Measurements from ENCODE around the gene TNFRSF19.

TNFRSF19 gene

GRCh38 chr13:23628765-23629565 lies 58.8 kb downstream of the TNFRSF19 start:
- no peak for DNase-seq (ENCODE audit: low spot score)

DNA sequence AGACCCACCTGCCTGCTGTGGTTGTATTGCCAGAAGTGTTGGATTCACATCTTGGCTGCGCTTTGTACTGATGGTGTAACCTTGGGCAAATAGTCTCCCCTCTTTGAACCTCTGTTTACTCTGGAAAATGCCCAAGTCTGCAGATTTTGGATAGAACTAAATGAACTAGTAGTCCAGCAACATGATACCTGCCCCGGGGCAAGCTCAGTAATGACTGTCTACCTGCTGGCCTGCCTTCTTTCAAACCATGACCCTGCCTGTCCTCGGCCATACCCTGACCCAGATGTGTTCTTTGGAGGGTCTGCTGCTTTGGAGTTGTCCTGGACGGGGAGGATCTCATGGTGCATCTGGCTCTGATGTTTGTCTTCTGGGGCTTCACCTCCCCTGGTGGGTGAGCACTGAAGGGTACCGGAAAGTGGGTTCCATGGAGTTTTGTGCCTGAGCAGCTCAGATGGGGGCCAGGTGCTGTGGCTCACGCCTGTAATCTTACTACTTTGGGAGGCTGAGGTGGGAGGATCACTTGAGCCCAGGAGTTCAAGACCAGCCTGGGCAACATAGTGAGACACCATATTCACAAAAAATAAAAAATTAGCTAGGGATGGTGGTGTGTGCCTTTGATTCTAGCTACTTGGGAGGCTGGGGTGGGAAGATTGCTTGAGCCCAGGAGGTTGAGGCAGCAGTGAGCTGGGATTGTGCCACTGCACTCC lies 59.5 kb downstream of the TNFRSF19 start:
- no peak for DNase-seq (ENCODE audit: low spot score)

- no peak for DNase-seq (ENCODE audit: low spot score)
Measured at GRCh38 chr13:23630349-23631093, 60.3 kb downstream of the TNFRSF19 start.

- no peak for DNase-seq (ENCODE audit: low spot score)
Measured at GRCh38 chr13:23631311-23632047, 61.3 kb downstream of the TNFRSF19 start.

DNA sequence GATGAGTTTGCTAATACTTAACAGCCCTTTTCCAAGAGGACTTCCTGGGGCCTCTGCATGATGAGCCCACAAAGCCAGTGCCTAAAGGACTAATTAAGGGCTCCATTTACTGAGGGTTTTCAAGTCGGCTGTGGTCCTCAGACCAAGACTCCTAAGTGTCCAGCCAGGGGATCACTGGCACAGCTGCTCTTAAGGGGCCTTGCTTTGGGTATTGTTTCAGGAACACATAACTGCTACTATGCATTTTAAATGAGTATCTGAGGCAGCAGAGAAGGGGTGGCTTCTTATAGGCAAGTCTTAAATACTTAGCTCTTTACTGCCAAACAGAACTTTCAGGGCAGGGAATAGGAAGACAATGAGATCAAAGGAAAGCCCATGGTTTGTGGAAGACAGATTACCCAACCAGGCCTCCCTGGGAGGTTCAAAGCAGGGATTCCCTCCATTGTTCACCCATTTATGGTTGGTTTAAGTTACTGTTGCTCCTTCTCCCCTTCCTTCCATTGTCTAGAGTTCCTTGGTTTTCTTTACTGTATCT lies 61.9 kb downstream of the TNFRSF19 start:
- no peak for DNase-seq (ENCODE audit: low spot score)

GRCh38 chr13:23632741-23633140 lies 62.5 kb downstream of the TNFRSF19 start:
- DNase-seq (ENCODE audit: low spot score), result no peak

- no peak for DNase-seq (ENCODE audit: low spot score)
Measured at GRCh38 chr13:23634897-23635296, 64.7 kb downstream of the TNFRSF19 start.

DNA sequence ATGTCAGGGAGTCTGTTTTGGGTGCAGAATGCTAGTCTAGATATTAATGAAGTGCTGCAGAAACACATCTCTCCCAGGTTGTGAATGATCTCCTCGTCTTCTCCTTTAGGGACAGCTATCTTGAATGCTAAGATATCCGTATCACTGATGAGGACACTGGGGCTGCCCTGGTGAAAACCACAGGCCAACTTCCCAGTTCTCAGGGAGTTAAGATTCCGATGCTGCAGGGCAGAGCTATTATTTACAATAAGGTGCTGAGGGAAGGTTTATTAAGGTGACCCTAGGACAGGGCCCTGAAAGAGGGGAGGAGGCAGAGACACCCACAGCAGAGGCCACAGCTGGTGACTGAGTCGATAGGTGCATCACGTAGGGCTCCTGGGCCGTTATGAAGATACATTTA lies 66.1 kb downstream of the TNFRSF19 start:
- DNase-seq (ENCODE audit: low spot score), result no peak

- no peak for DNase-seq (ENCODE audit: low spot score)
Measured at GRCh38 chr13:23637829-23638228, 67.6 kb downstream of the TNFRSF19 start.

DNA sequence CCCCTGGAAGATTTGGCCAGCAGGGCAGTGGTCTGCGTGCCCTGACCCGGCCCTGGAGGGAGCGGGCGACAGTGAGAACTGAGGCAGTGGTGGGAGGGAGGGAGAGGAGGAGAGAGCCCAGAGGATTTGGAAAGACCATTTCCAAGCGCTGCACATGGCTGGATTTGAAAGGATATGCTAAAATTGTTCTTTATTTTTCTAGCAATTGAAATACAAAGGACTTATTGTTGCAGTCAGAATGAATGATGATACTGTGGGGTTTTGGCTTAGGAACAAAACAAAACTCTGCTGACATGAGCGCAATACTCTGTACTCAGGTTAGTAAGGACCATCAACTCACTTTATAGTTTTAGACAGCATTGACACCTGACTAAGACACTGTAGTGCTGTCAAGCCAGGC lies 69.5 kb downstream of the TNFRSF19 start:
- DNase-seq (ENCODE audit: low spot score), result no peak

DNA sequence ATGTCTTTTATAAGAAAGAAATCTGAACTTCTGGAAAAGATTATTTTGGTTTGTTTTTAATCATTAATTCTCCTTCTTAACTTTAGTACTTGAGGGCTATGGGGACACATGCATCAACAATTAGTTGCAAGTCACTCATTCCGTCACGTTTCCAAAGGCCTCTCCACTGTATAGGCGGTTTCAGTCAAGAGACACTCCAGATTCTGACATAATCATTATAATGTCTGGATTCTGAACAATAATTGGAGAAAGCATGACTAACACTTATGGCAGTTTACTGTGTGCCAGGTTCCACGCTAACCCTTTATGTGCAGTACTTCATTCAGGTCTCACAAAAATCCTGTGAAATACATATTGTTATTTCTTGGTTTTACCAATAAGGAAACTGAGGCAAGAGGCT lies 71.9 kb downstream of the TNFRSF19 start:
- no peak for DNase-seq (ENCODE audit: low spot score)

DNA sequence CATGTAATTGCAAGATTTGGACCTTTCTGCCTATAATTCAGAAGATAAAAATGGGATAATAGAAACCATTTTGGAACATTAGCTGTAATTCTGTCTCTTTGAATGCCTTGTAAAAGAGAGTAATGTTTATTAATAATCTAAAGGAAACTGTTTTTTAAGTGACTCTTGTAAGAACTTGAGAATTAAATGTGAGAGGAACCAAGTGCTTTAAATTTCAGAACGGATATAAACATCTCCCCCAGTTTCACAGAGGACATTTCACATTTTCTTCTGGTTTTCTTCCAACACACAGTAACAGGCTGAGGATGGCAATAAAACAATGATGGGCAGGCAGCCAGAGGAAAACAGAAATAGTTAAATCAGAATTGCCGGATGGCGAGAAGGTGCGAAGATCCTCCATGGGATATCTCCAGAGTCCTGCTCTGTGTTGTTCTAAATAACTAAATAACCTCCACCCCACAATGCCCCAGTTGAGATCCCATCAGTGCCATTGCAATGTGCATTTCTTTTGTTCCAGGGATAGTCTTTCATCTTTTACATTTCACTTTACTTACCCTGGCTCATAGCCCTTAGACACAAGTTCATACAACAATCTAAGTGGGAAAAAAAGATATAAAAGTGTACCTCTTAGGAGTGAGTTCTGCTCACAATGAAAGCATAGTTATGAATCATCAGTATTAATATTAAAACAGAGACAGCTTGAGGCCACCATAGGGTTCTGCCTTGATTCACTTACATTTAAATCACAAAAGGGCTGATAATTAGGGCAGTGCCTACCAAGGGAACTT lies 73.3 kb downstream of the TNFRSF19 start:
- DNase-seq (ENCODE audit: low spot score), result no peak

- no peak for DNase-seq (ENCODE audit: low spot score)
Measured at GRCh38 chr13:23644126-23644419, 73.9 kb downstream of the TNFRSF19 start.

GRCh38 chr13:23644527-23645138 lies 74.4 kb downstream of the TNFRSF19 start:
- no peak for DNase-seq (ENCODE audit: low spot score)

DNA sequence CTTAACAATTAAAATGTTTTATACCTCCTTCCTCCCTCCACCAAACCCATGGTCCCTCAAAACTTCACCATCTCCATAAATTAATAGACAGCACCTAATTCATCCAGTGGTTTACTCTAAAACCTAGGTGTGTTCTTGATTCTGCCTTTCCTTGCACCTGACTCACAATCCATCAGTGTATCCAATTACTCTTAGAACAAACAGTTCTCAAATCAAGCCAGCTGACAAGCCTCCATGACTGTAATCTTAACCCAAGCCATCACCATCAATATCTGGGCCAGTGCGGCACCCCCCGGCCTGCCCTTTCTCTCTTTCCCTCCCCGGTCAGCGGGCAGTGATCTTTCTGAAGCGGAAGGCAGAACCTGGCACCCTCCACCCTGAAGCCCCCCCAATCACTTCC lies 75.6 kb downstream of the TNFRSF19 start:
- DNase-seq (ENCODE audit: low spot score), result no peak

DNA sequence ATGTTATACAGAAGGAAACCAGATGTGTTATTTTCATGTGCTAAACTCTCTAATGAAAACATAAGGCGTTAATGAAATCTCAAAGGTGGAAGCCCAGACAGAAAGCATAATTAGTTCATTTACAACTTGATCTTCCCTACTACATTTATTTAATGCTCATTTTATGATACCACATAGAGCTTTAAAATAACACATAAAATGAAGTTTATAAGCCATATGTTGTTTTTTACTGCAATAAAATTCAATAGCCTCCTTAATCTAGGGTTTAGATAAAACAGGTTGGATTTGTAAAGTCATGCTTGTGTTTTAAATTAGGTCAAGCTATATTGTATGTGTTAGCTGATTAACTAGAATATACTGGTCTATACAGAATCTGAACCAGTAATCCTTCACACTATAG lies 81.2 kb downstream of the TNFRSF19 start:
- DNase-seq (ENCODE audit: low spot score), result no peak

DNA sequence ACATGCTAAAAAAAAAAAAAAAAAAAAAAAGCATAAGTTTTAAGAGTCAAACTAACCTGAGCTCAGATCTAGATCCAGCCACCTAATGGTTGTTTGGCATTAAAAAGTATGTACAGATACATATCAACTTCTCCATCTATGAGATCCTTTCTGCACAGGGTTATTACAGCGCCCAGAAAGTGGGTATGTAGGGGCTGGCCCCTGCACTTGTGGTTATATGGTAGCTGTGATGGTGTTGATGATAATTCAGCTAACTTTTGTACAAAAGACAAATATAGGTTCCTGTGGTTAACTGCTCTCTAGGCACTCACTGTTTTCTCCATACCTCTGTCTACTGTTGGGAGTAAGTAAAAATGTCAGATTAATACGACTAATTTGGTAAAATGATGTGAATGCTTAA lies 81.7 kb downstream of the TNFRSF19 start:
- no peak for DNase-seq (ENCODE audit: low spot score)

DNA sequence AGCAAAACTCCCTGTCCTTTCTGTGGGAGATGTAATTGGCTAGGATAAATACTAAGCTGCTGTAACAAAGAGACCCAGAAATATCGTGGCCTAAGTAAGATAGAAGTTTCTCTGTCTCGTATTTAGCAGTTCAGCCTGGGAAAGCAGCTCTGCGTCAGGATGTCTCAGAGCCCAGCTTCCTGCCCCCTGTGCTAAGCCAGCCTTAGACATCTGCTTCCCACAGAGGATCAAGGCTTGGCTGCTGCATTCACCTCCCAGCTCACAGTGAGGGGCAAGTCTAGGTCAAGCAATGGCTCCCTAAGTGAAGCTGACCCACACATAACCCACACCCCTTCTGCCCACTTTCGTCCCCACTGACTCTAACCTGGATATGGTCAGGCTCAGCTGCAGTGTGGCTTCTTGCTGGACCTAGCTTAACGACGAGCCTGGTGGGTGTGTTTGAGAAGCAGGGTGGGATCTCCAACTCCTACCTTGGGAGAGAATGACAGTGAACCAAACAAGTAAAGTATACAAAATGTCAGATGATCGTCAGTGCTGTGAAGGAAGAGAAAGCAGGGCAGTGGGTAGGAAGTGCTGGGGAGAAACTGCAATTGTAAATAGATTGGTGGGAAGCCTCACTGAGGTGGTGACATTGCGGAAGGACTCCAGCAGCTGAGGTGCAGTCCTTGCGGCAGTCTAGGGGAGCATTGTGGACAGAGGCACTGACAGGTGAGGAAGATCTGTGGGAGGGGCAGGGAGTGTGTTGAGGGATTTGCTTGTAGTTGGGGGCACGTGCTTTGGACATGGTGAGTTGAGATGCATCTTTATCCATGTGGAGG lies 82.9 kb downstream of the TNFRSF19 start:
- DNase-seq (ENCODE audit: low spot score), result no peak

DNA sequence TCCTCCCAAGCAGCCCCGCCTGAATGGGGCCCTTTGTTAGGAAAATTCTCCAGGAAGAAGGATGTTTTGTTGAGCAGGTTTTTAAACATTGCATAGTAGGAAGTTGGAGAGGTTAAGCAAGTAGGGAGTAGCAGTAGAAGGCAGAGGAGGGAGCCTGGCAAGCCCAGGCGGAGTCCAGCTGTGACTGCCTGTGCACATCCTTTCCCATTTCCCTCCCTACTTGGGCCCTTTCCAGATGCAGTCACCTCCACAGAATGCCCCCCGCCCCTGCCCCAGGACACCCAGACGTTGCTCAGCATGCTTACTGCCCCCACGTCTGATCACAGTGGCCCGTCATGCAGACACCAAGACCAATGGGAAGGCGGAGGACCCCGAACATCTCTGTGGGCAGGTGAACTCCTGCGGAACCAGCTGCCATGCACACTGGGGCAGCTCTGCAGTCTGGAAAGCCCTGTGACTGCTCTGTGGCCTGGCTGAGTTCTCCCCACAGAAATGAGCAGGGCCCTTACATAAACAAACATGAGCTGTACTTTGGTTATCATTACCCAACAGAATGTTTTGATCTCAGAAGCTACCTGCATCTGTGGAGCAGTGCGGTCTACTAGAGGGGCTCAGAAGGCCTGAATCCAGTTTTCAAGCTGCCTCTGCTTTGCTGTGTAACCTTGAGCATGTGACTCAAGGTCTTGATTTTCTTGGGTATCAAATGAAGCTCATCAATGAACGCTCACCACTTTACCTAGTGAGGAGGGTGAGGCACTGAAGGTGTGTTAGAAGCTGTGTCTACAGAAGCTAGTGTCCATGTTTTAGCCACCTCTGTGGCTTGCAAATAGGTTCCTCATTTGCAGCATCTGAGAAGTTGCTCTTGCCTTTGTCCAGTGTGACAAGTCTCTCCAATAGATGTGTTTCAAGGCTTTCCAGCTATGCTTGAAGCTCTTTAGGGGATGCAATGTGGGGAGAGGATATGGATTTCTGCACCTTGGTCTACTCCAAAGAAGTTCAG lies 84.2 kb downstream of the TNFRSF19 start:
- DNase-seq (ENCODE audit: low spot score), result no peak

Measured in cerebellar cortex (tissue), 1 donor.